Activated CD8-positive, alpha-beta T cell treated with anti-CD3 and anti-CD28 coated beads, Interleukin-2, amount 10 ng/mL, durations not matched to agents 7 days and 5 days (primary cell): Measurements from ENCODE around the gene CD2AP. TPM values are rescaled to one million over a fixed set of nuclear protein-coding genes. Genes with fewer than 3 reads are reported as not detected.

Experiments used
- ATAC-seq: fragments of 150-1000 bp; cut with Tn5 transposase; one replicate; pipeline ENCODE4 v1.10.0; 2021; ENCODE audit warnings: moderate library complexity
- CTCF ChIA-PET: fragments of 350-600 bp; sonication (Branson Sonifier 250); formaldehyde crosslinking; loops from one replicate; lab custom pipeline; 2021; ENCODE audit warnings: antibody characterized with exemption; lab: Charles Lee
- POLR2A ChIA-PET: fragments of 350-600 bp; sonication (Branson Sonifier 250); formaldehyde crosslinking; loops from one replicate; lab custom pipeline; 2021; ENCODE audit warnings: antibody characterized with exemption; lab: Charles Lee
- DNase-seq: peaks from one replicate; pipeline ENCODE4 v3.0.0-alpha.2; 2020
- H3K27ac Mint-ChIP-seq: one replicate; pipeline ENCODE4 v1.8.0; 2021; ENCODE audit warnings: mild to moderate bottlenecking, mixed read lengths
- H3K27me3 Mint-ChIP-seq: one replicate; pipeline ENCODE4 v1.8.0; 2021; ENCODE audit warnings: low read depth, mixed read lengths
- H3K36me3 Mint-ChIP-seq: one replicate; pipeline ENCODE4 v1.8.0; 2021; ENCODE audit warnings: low read depth, mixed read lengths
- H3K4me1 Mint-ChIP-seq: one replicate; pipeline ENCODE4 v1.8.0; 2021; ENCODE audit warnings: low read depth, mixed read lengths
- H3K4me3 Mint-ChIP-seq: one replicate; pipeline ENCODE4 v1.8.0; 2021; ENCODE audit warnings: mild to moderate bottlenecking, mixed read lengths
- H3K9me3 Mint-ChIP-seq: one replicate; pipeline ENCODE4 v1.8.0; 2022; ENCODE audit warnings: mixed read lengths; ENCODE audit not compliant: insufficient read depth
- total RNA-seq, 2 experiments: library from RNA; stranded (reverse); gene quantifications; one replicate each; pipeline ENCODE4 v1.2.3, GENCODE V29; 2021

Gene CD2AP
- total RNA-seq, 2 experiments from 2014 or later, result 38.8 to 39.2 TPM

DNA sequence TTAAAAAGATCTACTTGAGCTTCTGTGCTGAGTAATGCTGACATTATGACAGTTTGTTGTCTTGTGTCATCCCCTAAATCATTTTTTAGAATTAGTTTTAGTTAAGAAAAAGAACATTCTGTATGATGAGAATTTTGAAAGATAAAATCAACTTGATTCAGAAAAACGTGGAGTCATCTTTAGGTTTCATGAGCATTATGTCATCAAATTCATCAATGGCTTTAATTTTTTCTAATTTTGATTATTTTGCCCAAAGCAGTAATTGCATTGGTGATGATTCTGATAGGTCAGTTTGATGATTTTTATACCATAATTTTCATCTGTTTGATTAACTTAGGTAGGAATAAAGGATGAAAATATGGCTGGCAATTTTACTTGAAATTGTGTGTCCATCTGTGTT, 194.2 kb downstream of the CD2AP start:
- CTCF ChIA-PET, result no interaction called here
- Mint-ChIP-seq H3K27ac (no peak overlapping the region), H3K27me3 (peaks cover 20% of the 10 kb centered on the region), H3K36me3 (no peaks in the 10 kb centered on the region), H3K9me3 (no peaks in the 10 kb centered on the region), H3K4me1 (no peaks in the 10 kb centered on the region), H3K4me3 (no peak overlapping the region)
- POLR2A ChIA-PET, result no interaction called here
- DNase-seq (no peak), ATAC-seq (no peak)

DNA sequence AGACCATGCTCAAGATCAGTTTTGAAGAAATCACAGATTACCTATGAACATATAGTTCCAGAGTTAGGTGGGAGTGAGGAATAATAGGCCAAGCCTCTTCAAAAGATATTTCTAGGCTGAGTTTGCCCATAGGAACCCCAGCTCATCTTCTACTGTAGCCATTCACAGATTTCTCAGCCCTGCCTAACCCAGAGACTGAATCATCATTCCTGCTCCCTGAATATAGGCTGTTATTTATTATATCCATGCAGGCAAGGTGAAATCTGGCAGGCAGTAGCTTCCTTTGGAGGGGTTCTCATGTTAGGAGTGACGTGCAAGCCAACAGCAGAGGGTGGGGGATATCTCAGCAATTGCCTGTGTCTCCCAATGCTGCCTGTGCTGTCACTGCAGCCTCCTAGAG, 195.2 kb downstream of the CD2AP start:
- Mint-ChIP-seq H3K9me3 (no peaks in the 10 kb centered on the region), H3K4me3 (no peak overlapping the region), H3K27ac (no peak overlapping the region), H3K4me1 (no peaks in the 10 kb centered on the region), H3K36me3 (no peaks in the 10 kb centered on the region), H3K27me3 (peaks cover 19% of the 10 kb centered on the region)
- DNase-seq, result no peak
- ATAC-seq, result no peak
- ChIA-PET CTCF (interaction anchor here (1.2 kb wide), 1 partner anchor 41 kb away, joined by 3 read pairs; no protein-coding TSS in a partner anchor), POLR2A (no interaction called here)

DNA sequence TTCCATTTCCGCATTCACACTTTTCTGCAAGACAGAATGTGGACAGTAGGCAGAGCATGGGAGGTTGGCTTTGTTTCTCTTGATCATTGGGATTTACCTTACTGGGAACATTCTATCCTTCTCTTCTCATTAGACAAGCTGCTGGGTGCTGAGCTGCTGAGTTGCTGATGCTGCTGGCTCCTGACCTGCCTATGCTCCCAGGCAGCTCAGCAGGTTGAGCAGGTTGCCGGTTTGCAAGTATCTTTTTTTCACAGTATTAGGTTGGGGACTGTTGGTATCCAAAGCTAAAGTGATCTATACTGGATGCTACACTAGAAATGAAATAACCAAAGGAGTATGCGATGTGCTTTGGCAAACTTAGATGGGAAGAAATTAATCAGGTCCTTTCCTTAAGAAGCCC, 197.1 kb downstream of the CD2AP start:
- Mint-ChIP-seq H3K27me3 (peaks cover 18% of the 10 kb centered on the region), H3K9me3 (no peaks in the 10 kb centered on the region), H3K27ac (no peak overlapping the region), H3K4me1 (no peaks in the 10 kb centered on the region), H3K36me3 (no peaks in the 10 kb centered on the region), H3K4me3 (no peak overlapping the region)
- ATAC-seq, result no peak
- DNase-seq, result no peak
- ChIA-PET CTCF (no interaction called here), POLR2A (no interaction called here)

Other genes starting within 250 kb of the CD2AP start
- under 1 TPM; 0.16 to 0.23 TPM for gene TNFRSF21, start 167.9 kb upstream of the CD2AP start, total RNA-seq
- gene ADGRF4, start 220.8 kb downstream of the CD2AP start, total RNA-seq, result not detected